Trophoblast cell (in vitro differentiated cells and primary cell): ENCODE results near the gene DPT.

ENCODE experiments used
- DNase-seq, 2 donors: peaks; one replicate each; pipeline ENCODE4 v3.0.0-alpha.2; 2016
- H2AFZ ChIP-seq: 2 replicates; pipeline ENCODE4 v1.6.1; 2013; ENCODE audit warnings: low read length, moderate library complexity, mild to moderate bottlenecking; ENCODE audit not compliant: insufficient read depth, poor library complexity
- H2AK5ac ChIP-seq: 2 replicates; pipeline ENCODE4 v1.6.1; 2013; ENCODE audit warnings: mild to moderate bottlenecking, low read length
- H2BK120ac ChIP-seq: 2 replicates; pipeline ENCODE4 v1.6.1; 2013; ENCODE audit warnings: low read length, mild to moderate bottlenecking, moderate library complexity; ENCODE audit not compliant: insufficient read depth, poor library complexity
- H2BK12ac ChIP-seq: 2 replicates; pipeline ENCODE4 v1.6.1; 2013; ENCODE audit warnings: mild to moderate bottlenecking, low read length, moderate library complexity
- H2BK5ac ChIP-seq: 2 replicates; pipeline ENCODE4 v1.6.1; 2013; ENCODE audit warnings: low read length, low read depth, moderate library complexity, mild to moderate bottlenecking; ENCODE audit not compliant: poor library complexity
- H3K14ac ChIP-seq: 2 replicates; pipeline ENCODE4 v1.6.1; 2013; ENCODE audit warnings: mild to moderate bottlenecking, low read length
- H3K18ac ChIP-seq: 2 replicates; pipeline ENCODE4 v1.6.1; 2013; ENCODE audit warnings: mild to moderate bottlenecking, low read length
- H3K23ac ChIP-seq: 2 replicates; pipeline ENCODE4 v1.6.1; 2013; ENCODE audit warnings: low read length
- H3K27ac ChIP-seq: 2 replicates; pipeline ENCODE4 v1.5.1; 2013; ENCODE audit warnings: low read depth, mild to moderate bottlenecking, inconsistent platforms, low read length, moderate library complexity
- H3K27me3 ChIP-seq: 2 replicates; pipeline ENCODE4 v1.6.1; 2013; ENCODE audit warnings: inconsistent platforms, mild to moderate bottlenecking, low read length, moderate library complexity; ENCODE audit not compliant: insufficient read depth
- H3K36me3 ChIP-seq, 2 experiments: 1 replicate in 1 of 2; 2 replicates in 1 of 2; pipeline ENCODE4 v1.6.1; 2013; ENCODE audit warnings: low read length in 2 of 2, mild to moderate bottlenecking in 2 of 2, moderate library complexity in 1 of 2; ENCODE audit not compliant: insufficient read depth in 2 of 2, control insufficient read depth in 1 of 2
- H3K4ac ChIP-seq: 2 replicates; pipeline ENCODE4 v1.6.1; 2013; ENCODE audit warnings: low read depth, mild to moderate bottlenecking, low read length, moderate library complexity
- H3K4me1 ChIP-seq, 2 experiments: 1 replicate in 1 of 2; 2 replicates in 1 of 2; pipeline ENCODE4 v1.6.1; 2013; ENCODE audit warnings: low read length in 2 of 2, mild to moderate bottlenecking in 2 of 2, moderate library complexity in 1 of 2; ENCODE audit not compliant: insufficient read depth in 2 of 2, control insufficient read depth in 1 of 2
- H3K4me2 ChIP-seq: 2 replicates; pipeline ENCODE4 v1.6.1; 2013; ENCODE audit warnings: inconsistent platforms, mild to moderate bottlenecking, low read length, moderate library complexity
- H3K4me3 ChIP-seq: 2 replicates; pipeline ENCODE4 v1.5.1; 2013; ENCODE audit warnings: mild to moderate bottlenecking, low read depth, low read length, inconsistent platforms
- H3K79me1 ChIP-seq: one replicate; pipeline ENCODE4 v1.6.1; 2013; ENCODE audit warnings: low read length
- H3K79me2 ChIP-seq: 2 replicates; pipeline ENCODE4 v1.6.1; 2013; ENCODE audit warnings: low read length, mild to moderate bottlenecking; ENCODE audit not compliant: control insufficient read depth, insufficient read depth, poor library complexity
- H3K9ac ChIP-seq: 2 replicates; pipeline ENCODE4 v1.6.1; 2013; ENCODE audit warnings: mild to moderate bottlenecking, low read length
- H3K9me3 ChIP-seq: 2 replicates; pipeline ENCODE4 v1.6.1; 2013; ENCODE audit warnings: low read depth, mild to moderate bottlenecking, control low read depth, inconsistent platforms, low read length; ENCODE audit not compliant: insufficient read depth
- H4K12ac ChIP-seq: 2 replicates; pipeline ENCODE4 v1.6.1; 2013; ENCODE audit warnings: low read depth, mild to moderate bottlenecking, low read length, moderate library complexity
- H4K8ac ChIP-seq: 2 replicates; pipeline ENCODE4 v1.6.1; 2013; ENCODE audit warnings: low read depth, mild to moderate bottlenecking, low read length, moderate library complexity
- H4K91ac ChIP-seq: one replicate; pipeline ENCODE4 v1.6.1; 2013; ENCODE audit warnings: low read depth, mild to moderate bottlenecking, low read length, moderate library complexity
- WGBS: extraction: QIAGEN DNeasy Blood & Tissue Kit; methylation state at CpG from one replicate; pipeline ENCODE4 v1.1.7; 2013; ENCODE audit warnings: missing lambda C conversion rate; ENCODE audit not compliant: insufficient read length, insufficient coverage; ENCODE audit errors: extremely low coverage; 5-methylcytosine and 5-hydroxymethylcytosine counted together

The DPT gene

DNA sequence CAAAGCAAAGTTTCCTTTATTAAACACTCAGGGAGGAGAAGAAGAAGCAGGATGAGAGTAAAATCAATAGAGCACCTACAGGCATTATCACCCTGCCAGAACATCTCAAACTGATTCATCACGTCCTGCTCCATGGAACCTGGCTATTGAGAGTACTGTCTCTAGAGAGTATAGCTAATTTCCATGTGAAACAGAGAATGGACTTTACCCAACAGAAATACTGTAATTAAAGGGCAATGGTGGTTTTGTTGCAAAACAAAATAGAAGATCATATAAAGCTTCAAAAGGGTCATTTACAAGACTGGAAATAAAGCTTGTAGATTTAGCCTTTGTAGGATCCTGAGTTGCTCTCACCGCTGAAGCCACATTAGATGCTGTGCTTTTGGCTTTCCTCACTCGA is 83.3 kb downstream of the DPT start:
- no peak overlapping the region for H3K9ac ChIP-seq
- H3K79me2 ChIP-seq = no peaks in the 10 kb centered on the region
- H3K4ac ChIP-seq = no peak overlapping the region
- no peaks in the 10 kb centered on the region for H3K9me3 ChIP-seq
- H3K23ac ChIP-seq = no peak overlapping the region
- H4K8ac ChIP-seq = no peak overlapping the region
- no peak overlapping the region for H3K4me2 ChIP-seq
- no peak overlapping the region for H2BK120ac ChIP-seq
- no peak overlapping the region for H3K18ac ChIP-seq
- H2BK5ac ChIP-seq = no peak overlapping the region
- no peaks in the 10 kb centered on the region for H3K36me3 ChIP-seq
- no peak overlapping the region for H3K4me3 ChIP-seq
- no peaks in the 10 kb centered on the region for H3K79me1 ChIP-seq
- no CpG with 5 or more reads among the region's 3 CpGs for WGBS
- no peak overlapping the region for H2AFZ ChIP-seq
- no peak overlapping the region for H3K14ac ChIP-seq
- no peak overlapping the region for H4K91ac ChIP-seq
- H3K27me3 ChIP-seq = no peaks in the 10 kb centered on the region
- H4K12ac ChIP-seq = no peak overlapping the region
- no peak overlapping the region for H2AK5ac ChIP-seq
- H2BK12ac ChIP-seq = no peak overlapping the region
- H3K4me1 ChIP-seq = no peaks in the 10 kb centered on the region
- DNase-seq = no peak
- no peak overlapping the region for H3K27ac ChIP-seq
